H1 (cell line): ENCODE data around the gene FREM2. TPM values are rescaled to one million over a fixed set of nuclear protein-coding genes. Genes with fewer than 3 reads are reported as not detected.

ENCODE experiments used
- CTCF ChIA-PET: fragments of 300-600 bp; sonication (Branson Sonifier 250); formaldehyde crosslinking; loops from one replicate; lab custom pipeline; 2021; ENCODE audit not compliant: partially characterized antibody; lab: Charles Lee
- POLR2A ChIA-PET: fragments of 300-600 bp; sonication (Branson Sonifier 250); formaldehyde crosslinking; loops from one replicate; lab custom pipeline; 2021; ENCODE audit warnings: inconsistent platforms; ENCODE audit not compliant: partially characterized antibody; lab: Charles Lee
- DNase-seq, 2 experiments: peaks; one replicate each; pipeline versions ENCODE4 v3.0.0 to v3.0.0-alpha.2; 2010 to 2022; ENCODE audit warnings: low spot score in 2 of 2, low read depth in 1 of 2, mixed read lengths in 1 of 2
- FAIRE-seq: peaks from 2 replicates; lab custom pipeline; 2011; peaks lifted over from hg19 to GRCh38; lab: Jason Lieb, UNC
- H2AFZ ChIP-seq: 2 replicates; pipeline ENCODE4 v1.8.1; 2012; ENCODE audit warnings: low read length, inconsistent platforms
- H2AK5ac ChIP-seq: 2 replicates; pipeline ENCODE4 v1.6.1; 2013; ENCODE audit warnings: low read depth, low read length
- H2BK120ac ChIP-seq: replicated peaks from 2 replicates; pipeline ENCODE3; 2013; ENCODE audit warnings: low read depth, low read length, inconsistent platforms
- H2BK12ac ChIP-seq: 2 replicates; pipeline ENCODE4 v1.6.1; 2013; ENCODE audit warnings: low read depth, low read length
- H2BK15ac ChIP-seq: 2 replicates; pipeline ENCODE4 v1.6.1; 2013; ENCODE audit warnings: low read length
- H2BK20ac ChIP-seq: 2 replicates; pipeline ENCODE4 v1.6.1; 2013; ENCODE audit warnings: low read length
- H2BK5ac ChIP-seq: 2 replicates; pipeline ENCODE4 v1.6.1; 2013; ENCODE audit warnings: low read depth, low read length
- H3K14ac ChIP-seq: 2 replicates; pipeline ENCODE4 v1.6.1; 2013; ENCODE audit warnings: inconsistent platforms; ENCODE audit not compliant: insufficient read length
- H3K18ac ChIP-seq: 2 replicates; pipeline ENCODE4 v1.6.1; 2013; ENCODE audit warnings: low read length; ENCODE audit errors: extremely low read depth
- H3K23ac ChIP-seq: 2 replicates; pipeline ENCODE4 v1.6.1; 2013; ENCODE audit warnings: inconsistent platforms; ENCODE audit not compliant: insufficient read length
- H3K23me2 ChIP-seq: 2 replicates; pipeline ENCODE4 v1.6.1; 2013; ENCODE audit warnings: low read depth, low read length
- H3K27ac ChIP-seq: 2 replicates; pipeline ENCODE4 v1.6.1; 2011; ENCODE audit warnings: low read depth, low read length, inconsistent platforms
- H3K27me3 ChIP-seq, 4 experiments: replicated peaks in 1 of 4; 1 replicate in 1 of 4; 2 replicates in 3 of 4; pipeline versions ENCODE4 v1.6.1 to v1.8.1; 2011 to 2013; ENCODE audit warnings: low read length in 3 of 4, mild to moderate bottlenecking in 3 of 4, inconsistent platforms in 2 of 4, mixed read lengths in 2 of 4, moderate library complexity in 1 of 4; ENCODE audit not compliant: control insufficient read depth in 3 of 4, insufficient read depth in 3 of 4; ENCODE audit errors: extremely low read depth in 1 of 4
- H3K36me3 ChIP-seq, 4 experiments: 2 replicates each; pipeline versions ENCODE4 v1.6.1 to v1.8.1; 2011 to 2013; ENCODE audit warnings: mild to moderate bottlenecking in 4 of 4, low read length in 3 of 4, moderate library complexity in 2 of 4, control low read depth in 1 of 4, inconsistent platforms in 1 of 4; ENCODE audit not compliant: insufficient read depth in 4 of 4, control insufficient read depth in 2 of 4
- H3K4ac ChIP-seq: replicated peaks from 2 replicates; pipeline ENCODE3; 2013; ENCODE audit warnings: low read length, low read depth, mixed read lengths, inconsistent platforms; ENCODE audit not compliant: insufficient read length
- H3K4me1 ChIP-seq, 4 experiments: replicated peaks in 1 of 4; 1 replicate in 1 of 4; 2 replicates in 3 of 4; pipeline versions ENCODE4 v1.6.1 to v1.8.1; 2011 to 2013; ENCODE audit warnings: low read length in 3 of 4, inconsistent platforms in 2 of 4, mixed read lengths in 1 of 4; ENCODE audit not compliant: insufficient read depth in 4 of 4, control insufficient read depth in 3 of 4
- H3K4me2 ChIP-seq, 2 experiments: 2 replicates each; pipeline versions ENCODE4 v1.6.1 to v1.8.1; 2011 to 2013; ENCODE audit warnings: low read depth in 2 of 2, low read length in 2 of 2, control low read depth in 1 of 2, inconsistent platforms in 1 of 2, mild to moderate bottlenecking in 1 of 2; ENCODE audit not compliant: insufficient read depth in 1 of 2
- H3K4me3 ChIP-seq, 4 experiments: fragments of 200-600, 300-600 bp in 1 of 4; sonication (generic), shearing (Covaris generic), sonication (Bioruptor Twin) in 1 of 4; 2 replicates each; pipeline versions ENCODE4 v1.5.1 to v1.8.1; 2011 to 2016; ENCODE audit warnings: low read length in 4 of 4, low read depth in 3 of 4, control low read depth in 2 of 4, inconsistent platforms in 2 of 4, mild to moderate bottlenecking in 2 of 4, mixed read lengths in 1 of 4, moderate library complexity in 1 of 4; ENCODE audit not compliant: insufficient read depth in 2 of 4; ENCODE audit errors: extremely low read depth in 1 of 4
- H3K56ac ChIP-seq: replicated peaks from 2 replicates; pipeline ENCODE3; 2013; ENCODE audit warnings: low read depth, mild to moderate bottlenecking, mixed read lengths, low read length, inconsistent platforms; ENCODE audit not compliant: insufficient read length
- H3K79me1 ChIP-seq: 2 replicates; pipeline ENCODE4 v1.6.1; 2013; ENCODE audit warnings: low read depth, low read length, control low read depth
- H3K79me2 ChIP-seq, 2 experiments: 2 replicates each; pipeline versions ENCODE4 v1.6.1 to v1.8.1; 2012 to 2013; ENCODE audit warnings: low read length in 2 of 2, mild to moderate bottlenecking in 2 of 2, inconsistent platforms in 1 of 2; ENCODE audit not compliant: insufficient read depth in 2 of 2, control insufficient read depth in 1 of 2
- H3K9ac ChIP-seq, 4 experiments: replicated peaks in 1 of 4; 1 replicate in 1 of 4; 2 replicates in 3 of 4; pipeline versions ENCODE4 v1.6.1 to v1.8.1; 2011 to 2013; ENCODE audit warnings: low read depth in 3 of 4, low read length in 3 of 4, control low read depth in 2 of 4, mild to moderate bottlenecking in 2 of 4, moderate library complexity in 2 of 4, inconsistent platforms in 1 of 4; ENCODE audit errors: extremely low read depth in 1 of 4
- H3K9me3 ChIP-seq, 2 experiments: 2 replicates each; pipeline versions ENCODE4 v1.6.1 to v1.8.1; 2012 to 2013; ENCODE audit warnings: mild to moderate bottlenecking in 2 of 2, moderate library complexity in 2 of 2, control low read depth in 1 of 2, inconsistent platforms in 1 of 2, low read depth in 1 of 2, low read length in 1 of 2, mixed read lengths in 1 of 2; ENCODE audit not compliant: insufficient read depth in 2 of 2
- H4K20me1 ChIP-seq, 2 experiments: replicated peaks in 1 of 2; 2 replicates each; pipeline versions ENCODE3 to v1.8.1; 2011 to 2013; ENCODE audit warnings: inconsistent platforms in 2 of 2, low read length in 2 of 2, mild to moderate bottlenecking in 1 of 2; ENCODE audit not compliant: insufficient read depth in 2 of 2, control insufficient read depth in 1 of 2
- H4K5ac ChIP-seq: 2 replicates; pipeline ENCODE4 v1.6.1; 2013; ENCODE audit warnings: low read length, low read depth, mixed read lengths, inconsistent platforms; ENCODE audit not compliant: insufficient read length
- H4K8ac ChIP-seq: 2 replicates; pipeline ENCODE4 v1.8.0; 2013; ENCODE audit warnings: mild to moderate bottlenecking, moderate library complexity, low read length, inconsistent platforms; ENCODE audit not compliant: insufficient read depth; ENCODE audit errors: extremely low read depth
- H4K91ac ChIP-seq: replicated peaks from 2 replicates; pipeline ENCODE3; 2013; ENCODE audit warnings: low read length, mixed read lengths, inconsistent platforms; ENCODE audit not compliant: insufficient read length
- CTCF ChIP-seq, 3 experiments: IDR thresholded peaks; 1 replicate in 2 of 3; 2 replicates in 1 of 3; pipeline versions ENCODE4 v1.5.1 to v1.6.1; 2011; ENCODE audit warnings: low read length in 3 of 3, mild to moderate bottlenecking in 3 of 3, inconsistent platforms in 2 of 3, low read depth in 1 of 3, moderate library complexity in 1 of 3; ENCODE audit not compliant: insufficient read depth in 1 of 3; ENCODE audit errors: control extremely low read depth in 1 of 3
- JUND ChIP-seq: IDR thresholded peaks from 2 replicates; pipeline ENCODE4 v1.6.1; 2011; ENCODE audit warnings: mild to moderate bottlenecking, improper control_type of control experiment, low read length
- MAX ChIP-seq: IDR thresholded peaks from 2 replicates; pipeline ENCODE4 v1.6.1; 2012; ENCODE audit warnings: inconsistent platforms
- USF2 ChIP-seq: IDR thresholded peaks from 2 replicates; pipeline ENCODE4 v1.6.1; 2011; ENCODE audit warnings: low read length, improper control_type of control experiment
- WGBS, 2 experiments: shearing (Covaris generic) in 1 of 2; methylation state at CpG; one replicate each; pipeline versions ENCODE4 v1.1.6 to v1.1.7; 2013 to 2015; ENCODE audit warnings: low lambda C conversion rate in 2 of 2, mixed read lengths in 2 of 2, inconsistent platforms in 1 of 2, low coverage in 1 of 2, missing lambda C conversion rate in 1 of 2; ENCODE audit not compliant: insufficient replicate concordance in 2 of 2, insufficient coverage in 1 of 2, insufficient read length in 1 of 2; ENCODE audit errors: extremely low coverage in 1 of 2, missing lambda C conversion rate in 1 of 2; 5-methylcytosine and 5-hydroxymethylcytosine counted together
- polyA plus RNA-seq, 7 experiments: library from polyadenylated mRNA; depleted of rRNA in 3 of 7; stranded (reverse) in 5 of 7; unstranded in 2 of 7; fragments of >200 nt in 5 of 7; fragments of 200-250 nt in 2 of 7; gene quantifications; 1 replicate in 5 of 7; 2 replicates in 1 of 7; 4 replicates in 1 of 7; pipeline versions ENCODE4 v1.2.1 to v1.2.3, GENCODE V29; 2011 to 2013; ENCODE audit warnings: missing spikeins in 2 of 7, mixed read lengths in 2 of 7
- total RNA-seq: library from RNA; stranded (reverse); fragmentation: NEBNext Ultra II Directional; extraction: Animal tissue kit (Norgen Biotek cat#: 25700); gene quantifications from 2 replicates; pipeline ENCODE4 v1.2.1, GENCODE V29; 2021

FREM2 gene
- total and polyA plus RNA-seq, 2 of the 8 experiments (the other 6 are each of a cell fraction or from before 2014, with no cell fraction given): 11.6 to 22.8 TPM

GRCh38 chr13:38674208-38674607 is 12.7 kb upstream of the FREM2 start:
- no peak overlapping the region for H3K27ac ChIP-seq
- FAIRE-seq (no peak), DNase-seq (no peak)
- no peaks in the 10 kb centered on the region for H3K9me3 ChIP-seq
- no peak overlapping the region for H3K4ac ChIP-seq
- H3K56ac ChIP-seq: no peak overlapping the region
- H4K20me1 ChIP-seq: no peaks in the 10 kb centered on the region
- no peaks in the 10 kb centered on the region for H3K27me3 ChIP-seq
- H2BK5ac ChIP-seq: no peak overlapping the region
- H3K4me1 ChIP-seq: peaks cover 0 to 2% (median 0%) of the 10 kb centered on the region in 4 experiments; a peak in 1 of 7 replicates
- no peak overlapping the region for H4K91ac ChIP-seq
- no peak overlapping the region for H2BK20ac ChIP-seq
- no peak overlapping the region for H3K4me3 ChIP-seq
- no peak overlapping the region for H3K18ac ChIP-seq
- no peak overlapping the region for H2BK120ac ChIP-seq
- CTCF ChIA-PET: no interaction called here
- H2AFZ ChIP-seq: no peak overlapping the region
- no peak overlapping the region for H3K14ac ChIP-seq
- no peaks in the 10 kb centered on the region for H3K23me2 ChIP-seq
- H2BK15ac ChIP-seq: no peak overlapping the region
- no peak overlapping the region for H2BK12ac ChIP-seq
- TF ChIP-seq USF2 (no peak), CTCF (IDR thresholded peaks at IDR 0.05; ENCODE audit: control extremely low read depth in 1 of 3, insufficient read depth in 1 of 3, low read depth in 1 of 3, low read length in 3 of 3) (no peak), MAX (no peak), JUND (peak; percentile 75)
- no peak overlapping the region for H4K8ac ChIP-seq
- no peak overlapping the region for H3K4me2 ChIP-seq
- H3K9ac ChIP-seq: no peak overlapping the region
- H3K36me3 ChIP-seq: no peaks in the 10 kb centered on the region
- H3K79me1 ChIP-seq: no peaks in the 10 kb centered on the region
- no peak overlapping the region for H3K23ac ChIP-seq
- POLR2A ChIA-PET: no interaction called here
- 75% methylated on average over 4 of the region's 4 CpGs; no CpG with 5 or more reads in 1 of the 2 experiments for WGBS, 2 experiments
- H3K79me2 ChIP-seq: no peaks in the 10 kb centered on the region
- H2AK5ac ChIP-seq: no peak overlapping the region
- H4K5ac ChIP-seq: no peak overlapping the region
